ENCODE data around the gene DEPP1.
A peak's percentile ranks its signal among the peaks of the same experiment; 100 is the strongest.

The DEPP1 gene

DNA sequence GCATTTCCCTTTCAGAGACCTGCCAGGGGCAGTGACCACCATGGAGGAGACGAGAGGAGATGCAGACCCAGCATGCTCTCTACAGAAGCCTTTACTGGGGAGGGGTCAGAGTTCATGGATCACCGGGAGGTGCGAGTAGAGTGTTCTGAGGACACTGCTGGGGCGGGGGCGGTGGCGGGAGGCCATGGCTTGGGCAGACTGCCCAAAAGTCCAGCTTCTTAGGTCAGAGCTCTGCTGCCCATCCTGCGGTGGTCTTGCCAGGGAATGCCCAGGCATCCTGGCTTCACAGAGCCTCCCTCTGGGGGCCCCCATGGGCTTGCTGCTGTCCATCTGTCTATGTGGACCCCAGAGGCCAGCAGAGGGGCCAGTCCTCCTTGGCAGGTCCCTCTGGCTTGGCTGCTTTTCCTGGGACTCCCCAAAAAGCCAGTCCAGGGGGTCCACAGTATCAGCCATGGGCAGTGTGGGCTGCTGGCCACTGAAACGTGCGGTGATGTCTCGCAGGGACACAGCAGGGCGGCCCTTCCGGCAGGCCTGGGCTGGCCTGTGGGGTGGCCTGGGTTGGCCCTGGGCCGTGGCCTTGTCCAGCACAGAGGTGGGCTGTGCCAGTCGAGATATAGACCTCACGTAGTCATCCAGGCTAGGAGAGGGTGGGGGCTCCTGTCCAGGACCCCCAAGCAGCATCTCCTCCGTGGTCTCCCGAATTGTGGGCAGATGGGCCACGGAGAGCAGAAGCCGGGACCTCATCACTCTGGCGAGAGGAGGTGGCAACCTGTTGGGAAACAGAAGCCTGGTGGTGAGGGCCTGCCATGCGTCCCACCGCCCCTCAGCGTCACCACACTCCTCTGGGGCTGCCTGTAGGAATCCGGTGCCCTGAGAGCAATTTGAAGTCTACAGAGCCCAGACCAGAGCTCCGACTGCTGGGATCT, 1.1 kb downstream of the DEPP1 start:
- DNase-seq: no peak

DNA sequence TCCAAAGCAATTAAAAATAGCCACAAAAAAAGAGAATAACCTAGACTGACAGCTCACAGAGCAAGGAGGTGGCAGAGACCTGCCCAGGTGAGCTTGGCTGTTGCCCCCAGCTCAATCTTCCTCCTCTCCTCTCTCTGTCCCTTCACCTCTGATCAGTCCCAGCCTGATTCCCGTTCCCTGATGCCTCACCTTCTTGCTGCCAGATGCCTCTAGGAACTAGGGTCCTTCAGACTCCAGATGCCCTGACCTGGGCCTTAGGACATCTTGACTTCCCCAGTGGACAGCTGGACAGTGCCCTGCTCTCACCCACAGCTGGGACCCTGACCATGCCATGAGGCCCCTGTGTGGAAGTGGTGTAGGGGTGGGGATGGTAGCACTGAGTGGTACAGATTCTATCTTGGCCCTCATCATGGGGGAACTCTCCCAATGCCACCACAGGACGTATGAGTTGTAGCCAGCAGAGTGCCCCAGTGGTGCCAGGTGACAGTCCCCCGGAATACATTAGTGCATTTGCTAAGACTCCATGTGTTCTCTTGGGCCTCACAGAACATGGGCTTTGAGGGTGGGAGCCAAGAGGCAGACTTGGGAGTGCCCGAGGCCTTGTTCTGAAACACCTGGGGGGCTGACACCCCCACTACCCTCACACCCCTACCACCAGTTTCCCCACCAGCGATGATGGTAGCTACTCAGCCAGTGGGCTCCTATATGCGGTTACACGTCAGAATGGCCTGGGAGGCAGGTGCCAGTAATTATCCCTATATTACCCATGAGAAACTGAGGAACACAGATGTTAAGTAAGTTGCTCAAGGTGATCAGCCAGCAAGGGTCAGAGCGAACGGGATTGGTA, 2.0 kb downstream of the DEPP1 start:
- no peak for DNase-seq

GRCh38 chr10:44975431-44976331, 2.9 kb downstream of the DEPP1 start:
- no peak for DNase-seq

DNA sequence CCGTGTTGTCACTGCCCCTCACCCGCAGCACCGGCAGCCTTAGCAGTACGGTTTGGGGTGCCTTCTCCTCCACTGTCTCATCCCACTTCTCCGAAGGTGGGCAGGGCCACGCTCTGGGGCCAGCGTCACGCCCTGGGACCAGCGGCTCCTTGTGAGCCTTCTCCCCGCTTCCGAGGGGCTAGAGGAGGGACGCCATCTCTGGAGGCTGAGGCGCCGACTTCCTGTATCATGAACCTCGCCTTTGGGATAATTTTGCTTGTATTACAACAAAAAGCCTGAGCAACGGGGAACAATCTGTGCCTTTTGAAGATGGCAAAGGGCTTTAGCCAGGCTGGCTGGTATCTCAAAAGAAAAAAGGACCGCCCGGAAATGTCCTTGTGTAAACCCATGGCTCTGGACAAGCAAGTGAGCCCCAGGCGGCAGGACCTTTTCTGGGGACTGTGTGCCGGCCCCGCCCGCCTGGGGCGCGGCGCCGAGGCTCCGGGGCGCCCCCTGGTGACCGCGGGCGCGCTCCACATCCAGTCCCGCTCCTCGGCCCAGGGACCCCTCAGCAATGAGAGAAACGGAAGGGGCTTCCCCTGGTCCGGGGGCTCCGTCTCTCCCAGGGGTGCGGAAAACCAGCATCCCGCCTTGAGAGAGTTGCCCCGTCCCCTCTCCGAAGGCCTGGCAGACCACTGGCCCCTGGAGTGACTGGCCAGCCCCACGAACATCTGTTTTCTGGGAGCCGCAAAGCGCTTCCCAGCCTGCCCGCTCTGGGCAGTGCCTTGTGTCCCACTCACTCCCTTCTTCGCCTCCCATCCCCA, 3.8 kb downstream of the DEPP1 start:
- peak; percentile 66 to 68 for DNase-seq

GRCh38 chr10:44974082-44974627, 4.5 kb downstream of the DEPP1 start:
- DNase-seq: no peak

GRCh38 chr10:44973323-44974081, 5.1 kb downstream of the DEPP1 start:
- DNase-seq: peak in 1 of 2 donors; percentile 9

DNA sequence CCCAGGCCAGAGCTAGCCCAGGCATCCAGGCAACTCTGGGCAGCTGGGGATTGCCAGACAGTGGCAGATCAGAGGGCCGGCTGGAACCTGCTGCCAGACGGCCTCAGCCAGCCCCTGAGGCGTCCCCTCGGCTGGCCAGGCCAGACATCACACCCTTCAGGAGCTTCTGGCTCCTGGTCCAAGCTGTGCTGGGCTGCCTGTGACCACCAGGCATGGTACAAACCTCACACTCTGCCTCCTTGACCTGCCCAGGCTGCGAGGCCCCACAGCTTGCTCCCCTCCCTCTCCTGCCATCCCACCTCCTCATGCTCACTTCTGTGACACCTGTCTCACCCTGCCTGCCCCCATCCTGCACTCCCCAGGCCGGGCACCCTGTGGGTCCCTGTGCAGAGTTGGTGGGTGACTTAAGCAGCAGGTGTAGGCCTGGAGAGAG, 5.7 kb downstream of the DEPP1 start:
- no peak for DNase-seq

DNA sequence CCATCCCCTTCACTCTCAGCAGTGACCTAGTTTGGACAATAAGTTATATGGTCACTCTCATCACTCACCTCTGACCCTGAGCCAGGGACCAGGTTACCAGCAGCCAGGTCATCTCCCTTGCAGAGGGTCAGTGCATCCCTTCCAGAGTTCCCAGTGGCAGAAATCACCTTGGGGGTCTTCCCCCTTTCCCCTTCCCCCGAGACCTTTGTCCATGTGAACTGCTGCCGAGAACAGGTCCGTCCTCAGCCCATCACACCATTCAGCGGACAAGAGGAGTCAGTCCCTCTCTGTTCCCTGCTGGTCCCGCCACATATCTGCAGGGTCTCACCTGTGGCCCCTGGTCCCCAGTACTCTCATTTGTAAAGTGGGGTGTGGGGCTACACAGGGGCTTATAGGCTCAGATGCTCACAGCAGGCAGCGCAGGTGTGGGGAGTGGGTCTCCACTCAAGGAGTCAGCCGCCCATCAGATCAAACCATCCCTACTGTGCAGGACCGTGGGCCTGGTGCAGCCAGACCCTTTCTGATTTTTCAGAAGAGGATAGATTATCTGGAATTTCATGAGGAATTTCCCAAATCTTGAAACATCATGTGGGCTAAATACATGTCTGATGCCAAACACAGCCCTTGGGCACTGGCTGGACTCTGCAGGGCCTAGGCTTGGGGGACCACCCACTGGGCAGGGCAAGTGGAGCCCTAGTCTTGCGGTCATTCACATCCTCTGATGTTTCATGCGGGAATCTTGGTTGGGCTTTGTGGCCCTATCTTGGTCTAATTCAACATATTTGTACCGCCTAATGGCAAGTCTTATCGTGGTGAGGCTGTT, 6.5 kb downstream of the DEPP1 start:
- no peak for DNase-seq

GRCh38 chr10:44971434-44971833, 7.2 kb downstream of the DEPP1 start:
- DNase-seq: no peak

DNA sequence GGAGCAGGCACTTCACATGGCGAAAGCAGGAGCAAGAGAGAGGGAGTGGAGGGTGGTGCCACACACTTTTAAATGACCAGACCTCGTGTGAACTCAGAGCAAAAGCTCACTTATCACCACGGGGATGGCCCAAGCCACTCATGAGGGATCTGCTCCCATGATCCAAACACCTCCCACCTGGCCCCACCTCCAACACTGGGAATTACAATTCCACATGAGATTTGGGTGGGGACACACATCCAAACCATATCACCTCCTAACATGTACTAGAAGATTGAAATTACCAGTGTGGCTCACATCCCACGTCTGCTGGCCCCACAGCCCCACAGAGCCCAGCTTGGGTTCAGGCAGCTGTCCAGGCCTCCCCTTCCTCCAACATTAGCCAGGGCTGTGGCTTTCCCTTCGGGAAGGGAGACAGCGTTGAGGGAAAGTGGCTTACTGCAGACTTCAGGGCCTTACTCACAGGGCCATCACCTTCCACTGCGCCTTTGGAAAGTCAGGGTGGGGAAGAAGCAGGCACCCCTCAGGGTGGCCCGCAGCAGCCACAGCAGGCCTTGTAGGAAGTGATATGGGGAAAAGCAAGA, 7.7 kb downstream of the DEPP1 start:
- no peak for DNase-seq

GRCh38 chr10:44969854-44970253, 8.8 kb downstream of the DEPP1 start:
- no peak for DNase-seq

GRCh38 chr10:44968500-44969400, 9.9 kb downstream of the DEPP1 start:
- peak; percentile 29 to 48 for DNase-seq

DNA sequence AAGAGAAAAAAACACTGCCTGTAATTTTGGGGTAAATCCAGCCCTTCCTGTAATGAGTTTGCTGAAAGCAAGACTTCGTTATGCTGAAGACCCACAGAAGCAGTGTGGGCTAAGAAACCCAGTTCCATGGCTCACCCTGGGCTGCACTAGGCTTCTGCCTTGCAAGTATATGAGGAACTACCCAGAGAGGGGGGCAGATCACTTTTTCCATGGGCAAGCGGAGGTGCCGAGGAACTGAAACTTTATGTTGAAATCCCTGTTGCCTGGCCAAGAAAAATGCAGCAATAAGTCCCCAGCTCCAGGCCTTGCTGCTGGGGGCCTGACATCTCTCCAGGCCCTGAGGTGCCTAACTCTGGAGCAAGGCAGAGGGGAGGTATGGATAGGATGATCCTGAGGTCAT, 10.5 kb downstream of the DEPP1 start:
- peak in 1 of 2 donors; percentile 61 for DNase-seq

DNA sequence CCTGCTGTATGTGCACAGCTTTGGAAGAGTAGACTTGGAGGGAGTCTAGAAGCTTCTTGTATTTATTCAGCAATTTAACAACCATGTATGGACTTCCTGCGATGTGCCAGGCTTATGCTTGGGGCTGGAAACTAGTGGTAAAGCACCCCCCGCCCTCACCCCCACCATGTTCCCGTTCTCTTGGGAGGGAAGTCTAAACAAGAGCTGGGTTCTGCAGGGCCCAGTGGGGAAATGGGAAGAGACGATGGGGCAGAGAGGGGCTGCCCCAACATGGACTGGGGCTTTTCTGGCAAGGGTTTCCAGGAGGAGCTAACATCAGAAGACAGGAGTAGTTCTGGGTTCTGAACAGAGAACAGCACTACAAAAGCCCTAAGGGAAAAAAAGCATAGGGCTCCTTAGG, 11.0 kb downstream of the DEPP1 start:
- DNase-seq: no peak

- DNase-seq: no peak
Observed at GRCh38 chr10:44966816-44967509, 11.6 kb downstream of the DEPP1 start.

GRCh38 chr10:44966129-44966815, 12.3 kb downstream of the DEPP1 start:
- no peak for DNase-seq

- no peak for DNase-seq
Observed at GRCh38 chr10:44965651-44966097, 12.9 kb downstream of the DEPP1 start.
